Osteocyte (in vitro differentiated cells): Measurements from ENCODE around the gene INTS7. TPM values are rescaled to one million over a fixed set of nuclear protein-coding genes. Genes with fewer than 3 reads are reported as not detected.
"Not testable (repeated sequence)": the region's sequence is repeated elsewhere in the genome, so short reads cannot be mapped to it uniquely, and the experiment has no call there.

Experiments
- DNase-seq: peaks from one replicate; pipeline ENCODE4 v3.0.0; 2021; ENCODE audit warnings: mixed read lengths; ENCODE audit not compliant: unreplicated experiment; ENCODE audit errors: extremely low spot score
- H3K27ac Mint-ChIP-seq: one replicate; pipeline ENCODE4 v1.8.0; 2021; ENCODE audit warnings: mild to moderate bottlenecking, mixed read lengths; ENCODE audit not compliant: unreplicated experiment
- H3K27me3 Mint-ChIP-seq: one replicate; pipeline ENCODE4 v1.8.0; 2021; ENCODE audit warnings: mixed read lengths; ENCODE audit not compliant: unreplicated experiment
- H3K36me3 Mint-ChIP-seq: one replicate; pipeline ENCODE4 v1.8.0; 2021; ENCODE audit warnings: mixed read lengths; ENCODE audit not compliant: unreplicated experiment
- H3K4me1 Mint-ChIP-seq: one replicate; pipeline ENCODE4 v1.8.0; 2021; ENCODE audit warnings: mixed read lengths; ENCODE audit not compliant: unreplicated experiment
- H3K4me3 Mint-ChIP-seq: one replicate; pipeline ENCODE4 v1.8.0; 2021; ENCODE audit warnings: mild to moderate bottlenecking, moderate library complexity, mixed read lengths; ENCODE audit not compliant: unreplicated experiment
- H3K9me3 Mint-ChIP-seq: one replicate; pipeline ENCODE4 v1.8.0; 2021; ENCODE audit warnings: mixed read lengths; ENCODE audit not compliant: unreplicated experiment
- CTCF ChIP-seq: fragments of 200-600 bp; sonication (generic); IDR thresholded peaks from 2 replicates; pipeline ENCODE4 v1.5.0; 2021; ENCODE audit warnings: antibody characterized with exemption, mild to moderate bottlenecking, moderate library complexity
- total RNA-seq: library from RNA; stranded (reverse); gene quantifications from 2 replicates; pipeline ENCODE4 v1.2.1, GENCODE V29; 2021

The INTS7 gene
- total RNA-seq, 1 donor from 2014 or later, result 18.4 TPM

GRCh38 chr1:212037900-212038299 is 2.5 kb upstream of the INTS7 start:
- Mint-ChIP-seq H3K4me3 (no peak overlapping the region), H3K4me1 (peaks cover 59% of the 10 kb centered on the region), H3K27ac (peak overlapping the region; percentile 42)

DNA sequence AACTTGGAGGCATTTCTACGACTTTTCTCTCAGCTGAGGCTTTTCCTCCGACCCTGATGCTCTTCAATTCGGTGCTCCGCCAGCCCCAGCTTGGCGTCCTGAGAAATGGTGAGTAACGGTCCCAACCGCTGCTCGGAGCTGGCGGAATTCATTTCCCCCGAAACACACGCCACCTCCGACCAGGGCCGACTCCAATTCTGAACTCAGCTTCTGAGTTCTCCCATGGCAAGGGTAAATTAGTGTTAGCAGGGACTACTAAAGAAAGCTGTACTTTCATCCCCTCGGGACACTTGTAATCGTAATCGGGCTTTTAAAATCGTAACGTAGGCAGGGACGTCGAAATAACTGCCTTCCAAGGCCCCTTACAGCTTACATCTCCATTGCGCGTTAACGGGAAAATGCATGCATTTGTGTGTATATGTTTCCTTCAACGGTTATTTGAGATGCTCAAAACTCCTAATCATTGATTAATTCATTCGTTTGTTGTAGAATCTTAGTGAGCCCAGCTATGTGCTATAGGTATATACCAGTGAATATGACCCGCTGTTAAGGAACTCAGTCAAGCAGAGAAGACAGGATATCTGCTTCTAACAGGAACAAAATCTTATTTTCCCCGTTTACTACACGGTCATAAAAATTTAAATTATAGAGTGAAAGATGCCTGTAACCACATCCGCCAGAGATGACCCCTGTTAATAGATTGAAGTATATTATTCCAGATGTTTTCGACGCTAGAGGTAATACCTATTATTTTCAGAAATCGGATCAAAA is 663 bp upstream of the INTS7 start:
- TF ChIP-seq CTCF, result no peak
- peak overlapping the region; percentile 100 for H3K27ac Mint-ChIP-seq
- peaks cover 4% of the 10 kb centered on the region for H3K36me3 Mint-ChIP-seq
- no peak for DNase-seq
- peaks cover 59% of the 10 kb centered on the region for H3K4me1 Mint-ChIP-seq
- H3K4me3 Mint-ChIP-seq, result peak overlapping the region; percentile 99
- H3K27me3 Mint-ChIP-seq, result no peaks in the 10 kb centered on the region
- no peaks in the 10 kb centered on the region for H3K9me3 Mint-ChIP-seq

More at GRCh38 chr1:212037900-212038299, 2.5 kb upstream of the INTS7 start:
- no peak for TF ChIP-seq CTCF
- Mint-ChIP-seq H3K9me3 (no peaks in the 10 kb centered on the region), H3K36me3 (peaks cover 1% of the 10 kb centered on the region), H3K27me3 (no peaks in the 10 kb centered on the region)
- no peak for DNase-seq

GRCh38 chr1:212034516-212035122 is 738 bp downstream of the INTS7 start:
- Mint-ChIP-seq H3K4me1 (peaks cover 63% of the 10 kb centered on the region), H3K27ac (peak overlapping the region; percentile 100), H3K27me3 (no peaks in the 10 kb centered on the region), H3K9me3 (no peaks in the 10 kb centered on the region), H3K36me3 (peaks cover 4% of the 10 kb centered on the region), H3K4me3 (peak overlapping the region; percentile 99)
- no peak for TF ChIP-seq CTCF
- no peak for DNase-seq

DNA sequence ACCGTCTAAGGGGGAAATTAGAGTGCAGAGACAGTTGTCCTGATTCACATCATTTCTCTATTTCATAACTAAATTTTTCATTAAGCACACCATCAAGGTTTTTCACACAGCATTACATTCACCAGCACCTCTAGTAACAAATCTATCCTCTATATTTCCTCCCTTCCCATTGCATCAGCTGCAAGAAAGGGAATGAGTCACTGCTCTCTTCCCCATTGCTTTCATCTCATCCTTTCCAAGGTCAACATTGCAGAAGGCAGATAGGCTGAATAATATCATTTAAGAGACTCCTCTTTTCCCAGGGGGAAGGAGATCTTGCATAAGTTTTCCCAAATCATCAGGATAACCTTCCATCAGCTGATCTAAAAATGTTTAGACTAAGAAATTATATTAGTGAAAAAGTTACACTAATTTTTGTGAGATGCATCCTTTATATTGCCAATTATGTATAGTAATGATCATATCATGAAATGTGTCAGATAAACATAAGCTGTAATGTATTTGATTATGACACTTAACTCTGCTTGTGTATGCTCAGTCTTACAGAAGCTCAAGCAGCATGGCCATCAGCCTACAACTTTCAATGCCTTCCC is 4.3 kb downstream of the INTS7 start:
- DNase-seq, result no peak
- Mint-ChIP-seq H3K27me3 (no peaks in the 10 kb centered on the region), H3K4me3 (no peak overlapping the region), H3K27ac (peak overlapping the region; percentile 87), H3K4me1 (peaks cover 43% of the 10 kb centered on the region), H3K9me3 (no peaks in the 10 kb centered on the region), H3K36me3 (peaks cover 4% of the 10 kb centered on the region)
- no peak for TF ChIP-seq CTCF

GRCh38 chr1:212027727-212028126 is 7.6 kb downstream of the INTS7 start:
- Mint-ChIP-seq H3K9me3 (peaks cover 11% of the 10 kb centered on the region), H3K36me3 (peaks cover 12% of the 10 kb centered on the region), H3K4me1 (peaks cover 26% of the 10 kb centered on the region)
- not testable (repeated sequence) for H3K4me3 Mint-ChIP-seq, H3K27me3 Mint-ChIP-seq, DNase-seq, H3K27ac Mint-ChIP-seq
